C4-2B (cell line): ENCODE measurements around the gene SPACDR.

ENCODE experiments used
- CTCF ChIP-seq: fragments of 450-650 bp; conservative IDR thresholded peaks from 2 replicates; pipeline ENCODE4 v1.5.1; 2017; ENCODE audit warnings: mild to moderate bottlenecking
- ZFX ChIP-seq: fragments of 450-650 bp; IDR thresholded peaks from 2 replicates; pipeline ENCODE4 v1.6.1; 2017

- TF ChIP-seq CTCF (no peak), ZFX (no peak)
Observed at GRCh38 chr7:100433276-100433591, 30.8 kb downstream of the SPACDR start.
